HEK293 (cell line): Measurements from ENCODE around the gene RFLNA.

Experiments
- ATF2 ChIP-seq: fragments of 450-650 bp; formaldehyde crosslinking; IDR thresholded peaks from 2 replicates; pipeline ENCODE4 v1.5.1; 2016; ENCODE audit warnings: missing biosample characterization, missing genetic modification characterization, low read depth
- SP2 ChIP-seq: fragments of 450-650 bp; formaldehyde crosslinking; IDR thresholded peaks from 2 replicates; pipeline ENCODE4 v1.5.1; 2016; ENCODE audit warnings: missing biosample characterization, missing genetic modification characterization
- ZBTB7A ChIP-seq: fragments of 450-650 bp; formaldehyde crosslinking; IDR thresholded peaks from 2 replicates; pipeline ENCODE4 v1.5.1; 2016; ENCODE audit warnings: low read depth, missing biosample characterization, missing genetic modification characterization
- ZIC2 ChIP-seq: fragments of 450-650 bp; formaldehyde crosslinking; IDR thresholded peaks from 2 replicates; pipeline ENCODE4 v1.5.1; 2016; ENCODE audit warnings: missing biosample characterization, missing genetic modification characterization
- ZSCAN5A ChIP-seq: fragments of 450-650 bp; formaldehyde crosslinking; IDR thresholded peaks from 2 replicates; pipeline ENCODE4 v1.5.1; 2016; ENCODE audit warnings: missing biosample characterization, missing genetic modification characterization
- TF ChIP-seq, protein P1 (sequence below): fragments of 450-650 bp; formaldehyde crosslinking; IDR thresholded peaks from 2 replicates; pipeline ENCODE4 v1.5.1; 2016; ENCODE audit warnings: missing biosample characterization, missing genetic modification characterization

DNA sequence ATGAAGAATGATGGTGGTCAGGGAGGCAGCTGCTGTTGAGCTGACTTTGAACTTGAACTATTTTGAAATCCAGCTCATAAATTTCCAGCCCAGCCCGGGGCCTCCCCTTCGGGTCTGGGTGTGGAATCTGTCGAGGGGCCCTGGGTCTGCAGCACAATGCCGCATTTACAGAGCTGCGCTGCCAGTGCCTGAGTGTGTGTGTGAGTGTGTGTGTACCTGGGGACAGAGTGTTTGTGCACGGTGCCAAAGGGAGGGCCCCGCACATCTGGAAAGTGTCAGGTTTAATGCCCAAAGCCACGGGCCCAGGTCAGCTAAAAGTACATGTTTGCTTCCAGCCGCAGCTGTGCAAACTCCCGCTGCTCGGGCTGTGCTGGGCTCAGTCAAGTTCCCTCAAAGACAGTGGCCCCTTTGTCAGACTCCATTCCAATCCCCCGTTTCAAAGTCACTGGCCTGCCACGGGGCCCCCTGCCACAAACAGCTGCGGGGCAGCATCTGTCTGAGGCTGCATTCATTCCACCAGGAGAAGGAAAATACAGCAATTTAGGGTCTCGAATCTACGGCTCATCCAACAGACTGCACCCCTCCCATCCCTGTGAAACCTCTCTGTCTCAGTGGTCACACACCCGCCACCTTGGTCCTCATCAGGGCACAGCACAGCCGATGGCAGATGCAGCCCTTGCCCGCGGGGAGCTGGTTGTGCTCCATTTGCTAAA is 16.3 kb upstream of the RFLNA start:
- TF ChIP-seq ATF2 (tag by site-specific recombination) (no peak), ZIC2 (no peak), ZBTB7A (no peak), ZSCAN5A (tag by site-specific recombination) (no peak), SP2 (tag by site-specific recombination) (no peak)
- TF ChIP-seq, protein P1, sequence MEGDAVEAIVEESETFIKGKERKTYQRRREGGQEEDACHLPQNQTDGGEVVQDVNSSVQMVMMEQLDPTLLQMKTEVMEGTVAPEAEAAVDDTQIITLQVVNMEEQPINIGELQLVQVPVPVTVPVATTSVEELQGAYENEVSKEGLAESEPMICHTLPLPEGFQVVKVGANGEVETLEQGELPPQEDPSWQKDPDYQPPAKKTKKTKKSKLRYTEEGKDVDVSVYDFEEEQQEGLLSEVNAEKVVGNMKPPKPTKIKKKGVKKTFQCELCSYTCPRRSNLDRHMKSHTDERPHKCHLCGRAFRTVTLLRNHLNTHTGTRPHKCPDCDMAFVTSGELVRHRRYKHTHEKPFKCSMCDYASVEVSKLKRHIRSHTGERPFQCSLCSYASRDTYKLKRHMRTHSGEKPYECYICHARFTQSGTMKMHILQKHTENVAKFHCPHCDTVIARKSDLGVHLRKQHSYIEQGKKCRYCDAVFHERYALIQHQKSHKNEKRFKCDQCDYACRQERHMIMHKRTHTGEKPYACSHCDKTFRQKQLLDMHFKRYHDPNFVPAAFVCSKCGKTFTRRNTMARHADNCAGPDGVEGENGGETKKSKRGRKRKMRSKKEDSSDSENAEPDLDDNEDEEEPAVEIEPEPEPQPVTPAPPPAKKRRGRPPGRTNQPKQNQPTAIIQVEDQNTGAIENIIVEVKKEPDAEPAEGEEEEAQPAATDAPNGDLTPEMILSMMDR (tag by site-specific recombination), result no peak
